B cell (primary cell): ENCODE measurements around the gene PTPRN2. TPM values are rescaled to one million over a fixed set of nuclear protein-coding genes. Genes with fewer than 3 reads are reported as not detected.

Experiments
- ATAC-seq: fragments of 200-7000 bp; cut with Tn5 transposase; one replicate; pipeline ENCODE4 v1.10.0; 2021; ENCODE audit warnings: low read depth, mild to moderate bottlenecking, moderate number of reproducible peaks, moderate library complexity
- CTCF ChIA-PET: fragments of 350-600 bp; sonication (Branson Sonifier 250); formaldehyde crosslinking; loops from one replicate; lab custom pipeline; 2021; ENCODE audit warnings: antibody characterized with exemption, inconsistent platforms; lab: Charles Lee
- POLR2A ChIA-PET: fragments of 350-600 bp; sonication (Branson Sonifier 250); formaldehyde crosslinking; loops from one replicate; lab custom pipeline; 2021; ENCODE audit warnings: antibody characterized with exemption; lab: Charles Lee
- DNase-seq: peaks from one replicate; pipeline ENCODE4 v3.0.0; 2013
- H2AFZ ChIP-seq: 2 replicates; pipeline ENCODE4 v1.6.1; 2012; ENCODE audit warnings: mild to moderate bottlenecking, low read depth, low read length; ENCODE audit not compliant: insufficient read depth, poor library complexity, severe bottlenecking
- H3K27ac ChIP-seq, 2 donors: 1 replicate in 1 of 2; 2 replicates in 1 of 2; pipeline ENCODE4 v1.5.1; 2012 to 2013; ENCODE audit warnings: low read length in 2 of 2, mild to moderate bottlenecking in 2 of 2, moderate library complexity in 1 of 2
- H3K27me3 ChIP-seq, 4 experiments: fragments of 200-600 bp in 1 of 4; sonication (generic) in 1 of 4; replicated peaks in 1 of 4; 1 replicate in 2 of 4; 2 replicates in 2 of 4; pipeline versions ENCODE4 v1.6.1 to v1.7.0; 2013 to 2016; ENCODE audit warnings: low read length in 3 of 4, mild to moderate bottlenecking in 2 of 4, mixed read lengths in 1 of 4, moderate library complexity in 1 of 4; ENCODE audit not compliant: insufficient read depth in 4 of 4, control insufficient read depth in 3 of 4; ENCODE audit errors: control extremely low read depth in 1 of 4
- H3K36me3 ChIP-seq, 2 experiments: replicated peaks in 1 of 2; 1 replicate in 1 of 2; 2 replicates in 1 of 2; pipeline versions ENCODE4 v1.6.1 to v1.7.1; 2013; ENCODE audit warnings: low read length in 1 of 2; ENCODE audit not compliant: insufficient read depth in 2 of 2, control insufficient read depth in 1 of 2; ENCODE audit errors: control extremely low read depth in 1 of 2, extremely low read depth in 1 of 2
- H3K4me1 ChIP-seq, 2 donors: fragments of 200-600 bp in 1 of 2; sonication (generic) in 1 of 2; 1 replicate in 1 of 2; 2 replicates in 1 of 2; pipeline versions ENCODE4 v1.5.1 to v1.6.1; 2013 to 2017; ENCODE audit warnings: low read length in 2 of 2; ENCODE audit not compliant: control insufficient read depth in 2 of 2, insufficient read depth in 2 of 2
- H3K4me2 ChIP-seq: replicated peaks from 2 replicates; pipeline ENCODE3; 2012; ENCODE audit warnings: mild to moderate bottlenecking, low read depth, low read length; ENCODE audit not compliant: poor library complexity, severe bottlenecking
- H3K4me3 ChIP-seq, 5 experiments: fragments of 200-600 bp in 1 of 5; sonication (generic) in 1 of 5; 1 replicate in 3 of 5; 2 replicates in 2 of 5; pipeline versions ENCODE4 v1.5.1 to v1.7.0; 2011 to 2016; ENCODE audit warnings: low read length in 4 of 5, mild to moderate bottlenecking in 4 of 5, low read depth in 2 of 5, control low read depth in 1 of 5, moderate library complexity in 1 of 5; ENCODE audit not compliant: insufficient read depth in 1 of 5; ENCODE audit errors: control extremely low read depth in 1 of 5, extremely low read depth in 1 of 5
- H3K79me2 ChIP-seq: fragments of 200-600 bp; sonication (generic); one replicate; pipeline ENCODE4 v1.6.0; 2016; ENCODE audit warnings: low read length; ENCODE audit not compliant: control insufficient read depth, insufficient read depth
- H3K9ac ChIP-seq: fragments of 200-600 bp; sonication (generic); 2 replicates; pipeline ENCODE4 v1.6.1; 2017; ENCODE audit warnings: mild to moderate bottlenecking, low read length, moderate library complexity
- H3K9me3 ChIP-seq, 3 donors: one replicate each; pipeline versions ENCODE4 v1.6.1 to v1.7.1; 2013; ENCODE audit warnings: low read length in 2 of 3; ENCODE audit not compliant: control insufficient read depth in 2 of 3, insufficient read depth in 1 of 3; ENCODE audit errors: control extremely low read depth in 1 of 3
- H4K20me1 ChIP-seq: 2 replicates; pipeline ENCODE4 v1.6.0; 2012; ENCODE audit warnings: mild to moderate bottlenecking, low read length; ENCODE audit not compliant: insufficient read depth, control insufficient read depth, poor library complexity, severe bottlenecking
- H3K27ac Mint-ChIP-seq: one replicate; pipeline ENCODE4 v1.8.0; 2021; ENCODE audit warnings: mixed read lengths
- H3K27me3 Mint-ChIP-seq: one replicate; pipeline ENCODE4 v1.8.0; 2021; ENCODE audit warnings: mixed read lengths
- H3K4me1 Mint-ChIP-seq: one replicate; pipeline ENCODE4 v1.8.0; 2021; ENCODE audit warnings: mixed read lengths
- H3K4me3 Mint-ChIP-seq: one replicate; pipeline ENCODE4 v1.8.0; 2021; ENCODE audit warnings: mixed read lengths
- H3K9me3 Mint-ChIP-seq: one replicate; pipeline ENCODE4 v1.8.0; 2022; ENCODE audit warnings: mixed read lengths; ENCODE audit not compliant: insufficient read depth
- EZH2 ChIP-seq: IDR thresholded peaks from 2 replicates; pipeline ENCODE4 v1.6.1; 2012; ENCODE audit warnings: borderline replicate concordance, low read depth, mild to moderate bottlenecking, moderate library complexity, low read length; ENCODE audit not compliant: insufficient read depth, poor library complexity, severe bottlenecking
- WGBS: methylation state at CpG from one replicate; pipeline ENCODE4 v1.1.5; 2013; ENCODE audit warnings: missing lambda C conversion rate; ENCODE audit not compliant: insufficient coverage; 5-methylcytosine and 5-hydroxymethylcytosine counted together
- intact Hi-C: fragments of 100-400 bp; cut with micrococcal nuclease; formaldehyde crosslinking; loops from one replicate; pipeline ENCODE4 v1.10.0; 2022
- polyA plus RNA-seq: library from polyadenylated mRNA; depleted of rRNA; stranded (reverse); fragments of >200 nt; gene quantifications from 2 replicates; pipeline ENCODE4 v1.2.3, GENCODE V29; 2012
- total RNA-seq, 2 donors: library from RNA; stranded (reverse); fragments of 120-200 nt in 1 of 2; gene quantifications; 1 replicate in 1 of 2; 2 replicates in 1 of 2; pipeline versions ENCODE4 v1.2.3 to v1.2.4, GENCODE V29; 2013 to 2022
- TF ChIP-seq, protein P1 (sequence below): fragments of 200-600 bp; IDR thresholded peaks from one replicate; pipeline ENCODE4 v1.8.0; 2022; ENCODE audit warnings: antibody characterized with exemption, mild to moderate bottlenecking

Gene PTPRN2
- total and polyA plus RNA-seq, 2 donors (not counting 1 experiment from before 2014, with no cell fraction given): 2.0 to 5.0 TPM

DNA sequence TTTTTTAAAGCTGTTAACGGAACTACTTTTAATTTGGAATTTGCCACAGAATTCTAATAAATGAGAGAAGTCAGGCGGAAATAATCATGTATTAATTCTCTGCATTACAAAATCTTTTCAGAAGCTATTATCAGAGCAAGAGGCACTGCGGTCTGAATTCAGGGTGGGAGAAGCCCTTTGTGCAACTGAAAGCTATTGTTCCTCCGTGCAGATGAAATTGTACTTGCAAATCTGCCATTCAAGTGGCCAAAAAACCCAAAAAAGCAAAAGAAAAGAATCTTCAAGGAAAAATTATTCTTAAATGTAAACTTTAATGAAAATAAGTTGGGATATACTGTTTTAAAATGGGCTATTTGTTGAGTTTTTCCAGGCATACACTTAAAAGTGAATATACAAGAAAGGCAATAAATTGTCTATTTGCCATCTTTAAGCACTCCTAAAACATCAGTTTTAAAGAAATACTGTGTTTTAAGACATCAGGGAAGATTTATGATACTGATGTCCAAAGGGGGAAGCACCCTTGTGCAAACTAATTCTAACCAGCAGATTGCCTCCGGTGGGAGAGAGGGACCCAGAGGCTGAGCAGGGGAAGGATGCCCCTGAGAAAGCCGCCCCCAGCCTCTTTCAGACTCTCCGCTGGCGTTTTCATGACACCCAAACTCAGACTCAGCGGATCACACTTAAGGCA, 899.6 kb downstream of the PTPRN2 start:
- WGBS: 7% methylated on average over 5 of the region's 9 CpGs
- intact Hi-C loops: no loop called here
- no peaks in the 10 kb centered on the region for H3K9me3 Mint-ChIP-seq
- peaks cover 8% of the 10 kb centered on the region for H3K4me1 Mint-ChIP-seq
- H3K9ac ChIP-seq: no peak overlapping the region
- CTCF ChIA-PET: no interaction called here
- peak overlapping the region; percentile 19 for H3K4me3 Mint-ChIP-seq
- no peak overlapping the region for H3K27ac ChIP-seq
- no peaks in the 10 kb centered on the region for H3K79me2 ChIP-seq
- no peaks in the 10 kb centered on the region for H3K36me3 ChIP-seq
- H3K27ac Mint-ChIP-seq: no peak overlapping the region
- no peak overlapping the region for H3K4me3 ChIP-seq
- peaks cover 0 to 15% (median 0%) of the 10 kb centered on the region in 3 donors for H3K9me3 ChIP-seq
- no peak overlapping the region for H3K4me2 ChIP-seq
- TF ChIP-seq, protein P1, sequence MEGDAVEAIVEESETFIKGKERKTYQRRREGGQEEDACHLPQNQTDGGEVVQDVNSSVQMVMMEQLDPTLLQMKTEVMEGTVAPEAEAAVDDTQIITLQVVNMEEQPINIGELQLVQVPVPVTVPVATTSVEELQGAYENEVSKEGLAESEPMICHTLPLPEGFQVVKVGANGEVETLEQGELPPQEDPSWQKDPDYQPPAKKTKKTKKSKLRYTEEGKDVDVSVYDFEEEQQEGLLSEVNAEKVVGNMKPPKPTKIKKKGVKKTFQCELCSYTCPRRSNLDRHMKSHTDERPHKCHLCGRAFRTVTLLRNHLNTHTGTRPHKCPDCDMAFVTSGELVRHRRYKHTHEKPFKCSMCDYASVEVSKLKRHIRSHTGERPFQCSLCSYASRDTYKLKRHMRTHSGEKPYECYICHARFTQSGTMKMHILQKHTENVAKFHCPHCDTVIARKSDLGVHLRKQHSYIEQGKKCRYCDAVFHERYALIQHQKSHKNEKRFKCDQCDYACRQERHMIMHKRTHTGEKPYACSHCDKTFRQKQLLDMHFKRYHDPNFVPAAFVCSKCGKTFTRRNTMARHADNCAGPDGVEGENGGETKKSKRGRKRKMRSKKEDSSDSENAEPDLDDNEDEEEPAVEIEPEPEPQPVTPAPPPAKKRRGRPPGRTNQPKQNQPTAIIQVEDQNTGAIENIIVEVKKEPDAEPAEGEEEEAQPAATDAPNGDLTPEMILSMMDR: no peak
- no peak for TF ChIP-seq EZH2
- H4K20me1 ChIP-seq: no peaks in the 10 kb centered on the region
- H2AFZ ChIP-seq: no peak overlapping the region
- peaks cover 0 to 65% (median 25%) of the 10 kb centered on the region in 4 experiments for H3K27me3 ChIP-seq
- no peak for ATAC-seq
- no peak for DNase-seq
- H3K4me1 ChIP-seq: peaks cover 3 to 8% of the 10 kb centered on the region in 2 donors
- POLR2A ChIA-PET: no interaction called here
- H3K27me3 Mint-ChIP-seq: peaks cover 38% of the 10 kb centered on the region

DNA sequence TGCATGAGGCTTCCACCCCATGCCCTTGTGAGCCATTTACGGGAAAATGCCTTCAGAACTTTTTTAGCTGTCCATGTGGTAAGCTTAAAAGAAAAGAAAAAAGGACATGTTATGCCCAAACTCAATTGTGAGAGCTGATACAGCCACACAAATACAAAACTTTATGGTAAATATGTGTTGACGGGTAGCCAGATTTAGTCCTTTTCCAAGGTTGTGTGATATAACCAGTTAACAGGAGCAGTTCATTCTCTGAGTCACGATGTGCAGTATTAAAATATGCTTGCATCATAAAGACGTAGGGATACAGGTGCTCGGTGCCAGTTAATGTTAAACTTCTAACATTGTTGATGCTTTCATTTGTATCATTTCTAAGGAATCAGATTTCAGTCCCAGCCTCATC, 900.5 kb downstream of the PTPRN2 start:
- Histone ChIP-seq H3K9me3 (peaks cover 0 to 11% (median 0%) of the 10 kb centered on the region in 3 donors), H3K79me2 (no peaks in the 10 kb centered on the region), H3K27me3 (peaks cover 0 to 62% (median 26%) of the 10 kb centered on the region in 4 experiments), H3K4me1 (peaks cover 3 to 8% of the 10 kb centered on the region in 2 donors), H3K36me3 (no peaks in the 10 kb centered on the region), H3K9ac (no peak overlapping the region), H3K4me3 (no peak overlapping the region), H4K20me1 (no peaks in the 10 kb centered on the region), H2AFZ (no peak overlapping the region), H3K4me2 (no peak overlapping the region), H3K27ac (no peak overlapping the region)
- ATAC-seq: no peak
- ChIA-PET CTCF (no interaction called here), POLR2A (no interaction called here)
- intact Hi-C loops: no loop called here
- H3K4me3 Mint-ChIP-seq: no peak overlapping the region
- no peak for DNase-seq
- WGBS: 17% methylated on average over 1 of the region's 5 CpGs
- H3K9me3 Mint-ChIP-seq: no peaks in the 10 kb centered on the region
- H3K27ac Mint-ChIP-seq: no peak overlapping the region
- H3K27me3 Mint-ChIP-seq: peaks cover 46% of the 10 kb centered on the region
- H3K4me1 Mint-ChIP-seq: peaks cover 8% of the 10 kb centered on the region
- TF ChIP-seq, protein P1: no peak
